Ureter (tissue), 1 donor: ENCODE results near the gene TMPRSS15. TPM values are rescaled to one million over a fixed set of nuclear protein-coding genes. Genes with fewer than 3 reads are reported as not detected.
"Not testable (repeated sequence)": the region's sequence is repeated elsewhere in the genome, so short reads cannot be mapped to it uniquely, and the experiment has no call there.

Experiments used
- DNase-seq: peaks from one replicate; pipeline ENCODE4 v3.0.0-alpha.2; 2020; ENCODE audit warnings: low spot score
- total RNA-seq: library from RNA; stranded (reverse); gene quantifications from one replicate; pipeline ENCODE4 v1.2.4, GENCODE V29; 2023
- donor health status: DM: yes; HTN: yes; CAD: no.

Gene TMPRSS15
- not detected for total RNA-seq

- no peak for DNase-seq
Measured at GRCh38 chr21:18403735-18404450, at the start of gene TMPRSS15. Gene TMPRSS15 (minus strand): TSS chr21:18403785. CDS start chr21:18403622, 163 bp downstream.

GRCh38 chr21:18451670-18452069 lies 48.1 kb upstream of the TMPRSS15 start:
- no peak for DNase-seq

GRCh38 chr21:18449605-18450550 lies 46.3 kb upstream of the TMPRSS15 start:
- DNase-seq, result no peak

DNA sequence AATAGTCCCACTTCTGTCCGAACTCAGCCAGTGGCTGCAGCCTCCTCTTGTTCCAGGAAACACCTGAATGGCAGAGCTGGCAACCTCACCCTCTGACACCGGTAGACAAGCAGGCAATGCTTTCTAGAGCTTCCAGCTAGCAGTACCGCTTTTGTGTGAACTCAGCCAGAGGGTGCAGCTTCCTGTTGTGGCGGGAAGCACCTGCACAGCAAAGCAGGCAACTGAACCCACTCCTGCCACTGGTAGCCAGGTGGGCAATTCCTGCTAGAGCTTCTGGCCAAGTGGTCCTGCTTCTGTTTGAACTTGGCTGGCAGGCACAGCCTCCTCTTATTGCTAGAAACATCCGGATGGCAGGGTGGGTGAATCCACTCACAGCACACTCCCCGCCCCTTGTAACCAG lies 40.1 kb upstream of the TMPRSS15 start:
- DNase-seq, result no peak

- no peak for DNase-seq
Measured at GRCh38 chr21:18443085-18443484, 39.5 kb upstream of the TMPRSS15 start.

- DNase-seq, result no peak
Measured at GRCh38 chr21:18430341-18430740, 26.8 kb upstream of the TMPRSS15 start.

DNA sequence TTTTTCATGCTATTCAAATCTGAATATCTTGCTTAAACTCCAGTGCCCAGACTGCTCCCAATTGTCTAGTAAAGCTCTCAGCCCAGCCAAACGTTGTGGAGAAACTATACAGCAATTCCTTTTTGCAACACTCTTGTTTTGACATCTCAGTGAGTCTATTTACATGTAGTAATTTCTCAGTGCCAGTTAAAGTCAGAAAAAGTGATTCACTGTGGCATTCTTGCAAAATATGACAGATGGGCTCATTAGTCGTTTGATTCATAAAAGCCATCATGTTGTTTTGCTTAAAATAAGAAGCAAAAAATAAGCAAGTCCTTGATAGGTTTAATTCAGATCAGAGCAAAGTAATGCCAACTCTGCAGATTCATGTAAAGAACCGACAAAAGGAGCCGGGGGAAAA lies 20.7 kb upstream of the TMPRSS15 start:
- no peak for DNase-seq

DNA sequence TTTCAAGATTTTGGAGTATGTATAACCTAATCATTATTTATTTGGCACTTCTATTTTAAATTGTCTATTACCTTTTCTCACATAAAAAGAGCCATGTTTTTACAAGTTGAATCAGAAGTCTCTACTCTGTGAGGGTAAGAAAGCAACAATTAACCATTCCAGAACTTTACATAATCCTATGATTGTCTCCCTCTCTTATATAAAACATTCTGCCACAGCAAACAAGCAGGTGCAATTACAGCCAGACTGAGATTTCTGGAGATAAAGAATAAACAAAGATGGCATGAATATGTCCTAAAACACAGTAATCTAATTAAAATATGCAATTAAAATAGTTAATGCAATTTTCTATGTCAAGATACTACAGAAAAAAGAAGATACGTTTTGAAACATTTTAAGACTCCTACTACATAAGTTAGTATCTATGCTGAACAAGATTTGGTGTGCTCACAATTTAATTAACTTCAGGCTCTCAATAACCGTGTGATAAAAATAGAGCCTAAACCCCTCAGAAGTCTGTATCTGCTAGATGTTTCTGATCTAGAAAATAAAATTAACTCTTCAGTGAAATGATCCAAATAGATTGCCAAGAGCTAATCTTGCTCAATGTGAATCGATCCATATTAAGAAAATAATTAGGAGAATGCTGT lies 13.7 kb upstream of the TMPRSS15 start:
- DNase-seq, result no peak

DNA sequence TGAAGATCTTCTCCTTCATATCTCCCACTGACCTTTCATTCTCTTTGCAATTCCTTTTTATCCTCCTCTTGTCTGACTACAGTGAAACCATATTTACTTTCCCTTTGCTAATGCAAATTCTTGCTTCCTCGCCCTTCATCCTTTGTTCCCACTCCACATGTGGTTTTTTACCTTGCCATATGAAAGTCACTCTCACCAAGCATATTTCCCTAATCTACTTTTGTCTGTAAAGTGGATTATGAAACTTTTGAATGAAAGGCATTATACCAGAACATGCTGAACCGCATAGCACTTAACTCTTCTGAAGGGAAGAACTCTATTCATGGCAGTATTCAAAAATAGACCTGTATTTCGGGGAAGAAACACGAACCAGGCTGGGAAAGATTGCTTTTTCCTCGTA lies 8.0 kb upstream of the TMPRSS15 start:
- DNase-seq, result no peak

DNA sequence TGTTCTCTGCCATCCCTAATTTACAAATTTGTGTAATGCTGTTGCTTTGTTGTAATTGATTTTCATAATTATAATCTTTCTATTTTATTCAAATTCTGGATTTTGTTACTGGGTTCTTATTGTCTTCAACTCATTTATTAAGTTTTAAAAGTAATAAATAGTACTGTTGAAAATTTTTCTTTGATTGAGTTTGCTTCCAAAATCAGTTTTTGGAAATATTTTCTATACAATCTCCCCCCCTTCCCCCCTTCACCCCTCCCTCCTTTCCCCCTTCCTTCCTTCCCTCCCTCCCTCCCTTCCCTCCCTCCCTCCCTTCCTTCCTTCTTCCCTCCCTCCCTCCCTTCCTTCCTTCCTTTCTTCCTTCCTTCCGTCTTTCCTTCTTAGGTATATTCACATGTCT lies 6.0 kb upstream of the TMPRSS15 start:
- no peak for DNase-seq

DNA sequence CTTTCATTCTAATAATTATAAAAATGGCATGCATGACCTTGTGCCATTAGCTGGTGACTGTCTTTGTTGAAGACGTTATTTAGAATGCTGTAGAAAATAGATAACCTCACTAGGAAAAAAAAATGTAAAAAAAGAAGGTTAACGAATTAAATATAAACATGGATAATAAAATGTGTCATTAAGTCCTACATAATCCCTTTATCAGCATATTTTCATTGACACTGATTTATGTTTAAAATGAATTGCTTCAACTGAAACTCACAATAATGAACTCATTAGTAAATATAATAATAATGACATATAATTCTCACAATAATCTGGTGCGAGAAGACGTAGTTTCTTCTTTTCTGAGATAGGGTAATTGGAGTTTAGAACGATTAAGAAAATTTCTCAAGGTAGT lies 4.7 kb downstream of the TMPRSS15 start:
- DNase-seq, result no peak

- no peak for DNase-seq
Measured at GRCh38 chr21:18387994-18388393, 15.6 kb downstream of the TMPRSS15 start.

- no peak for DNase-seq
Measured at GRCh38 chr21:18384771-18385170, 18.8 kb downstream of the TMPRSS15 start.

DNA sequence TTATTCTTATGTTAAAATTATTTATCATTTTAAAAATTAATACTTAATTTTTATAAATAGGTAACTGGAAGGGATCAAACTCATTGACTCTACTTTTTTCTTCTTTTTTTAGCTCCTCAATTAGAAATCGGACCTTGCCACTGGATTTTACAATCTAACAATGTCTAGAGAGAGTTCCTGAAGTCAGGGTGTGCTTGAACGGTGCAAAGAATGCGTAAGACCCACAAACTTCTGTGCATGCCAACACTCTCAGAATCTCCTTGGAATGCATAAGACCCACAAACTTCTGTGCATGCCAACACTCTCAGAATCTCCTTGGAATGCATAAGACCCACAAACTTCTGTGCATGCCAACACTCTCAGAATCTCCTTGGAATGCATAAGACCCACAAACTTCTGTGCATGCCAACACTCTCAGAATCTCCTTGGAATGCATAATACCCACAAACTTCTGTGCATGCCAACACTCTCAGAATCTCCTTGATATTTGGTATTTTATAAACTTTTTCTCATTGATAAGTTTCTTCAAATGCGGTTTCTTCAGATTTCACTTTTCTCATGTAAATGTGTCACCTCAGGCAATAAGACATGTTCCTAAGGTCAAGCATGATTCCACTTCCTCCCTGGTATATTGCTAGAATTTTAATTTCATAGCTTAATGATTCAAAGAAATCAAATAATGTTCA lies 20.5 kb downstream of the TMPRSS15 start:
- not testable (repeated sequence) for DNase-seq

DNA sequence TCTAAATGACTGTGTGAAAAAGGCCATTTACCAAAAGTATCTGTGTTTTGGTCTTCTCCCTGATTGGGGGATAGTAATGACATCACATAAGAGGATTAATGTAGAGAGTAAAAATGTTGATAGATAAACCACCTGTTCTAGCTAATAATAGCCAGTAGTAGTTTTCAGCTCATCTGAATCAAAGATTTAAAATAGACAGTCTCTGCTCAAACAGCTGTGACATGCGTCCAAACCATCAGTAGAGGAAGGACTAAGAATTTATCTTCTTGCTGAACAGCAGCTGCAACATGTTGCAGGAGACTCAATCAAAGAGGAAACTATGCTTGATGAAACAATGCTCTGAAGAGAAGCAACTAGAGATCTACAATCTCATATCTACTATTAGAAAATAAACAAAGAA lies 21.4 kb downstream of the TMPRSS15 start:
- no peak for DNase-seq

DNA sequence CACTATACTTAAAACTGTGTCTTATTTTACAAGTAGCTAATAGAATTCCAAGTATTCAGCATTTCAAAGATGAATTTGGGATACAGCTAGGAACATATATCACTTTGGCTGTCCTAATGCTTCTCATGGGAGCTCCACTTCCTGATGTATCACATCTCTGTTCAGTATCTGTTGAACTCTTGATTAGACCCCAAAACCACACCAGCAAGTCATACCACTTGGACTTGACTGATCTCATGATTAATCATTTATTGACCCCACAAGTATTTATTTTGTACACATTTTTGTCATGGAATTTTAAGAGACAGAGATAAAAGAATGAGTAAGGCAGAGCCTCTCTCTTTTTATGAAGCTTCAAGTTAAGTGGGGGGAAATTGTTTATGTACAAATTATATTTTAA lies 30.0 kb downstream of the TMPRSS15 start:
- no peak for DNase-seq

DNA sequence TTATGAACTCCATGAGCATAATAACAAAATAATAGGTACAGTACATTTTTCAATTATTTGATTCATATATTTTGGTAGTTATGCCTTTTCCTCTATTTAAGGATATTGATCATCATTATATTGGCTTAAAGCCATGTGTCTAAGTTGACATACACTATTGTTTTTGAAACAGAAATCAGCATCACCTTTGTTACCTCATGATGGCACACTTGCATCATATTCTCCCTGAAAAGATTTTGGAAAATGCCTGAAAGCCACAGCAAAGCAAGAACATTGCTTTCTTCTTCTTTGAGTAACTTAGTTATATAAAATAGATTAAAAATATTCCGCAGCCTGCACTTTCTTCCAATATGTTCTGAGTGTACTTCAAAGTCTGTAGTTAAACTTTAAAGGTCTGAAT lies 33.3 kb downstream of the TMPRSS15 start:
- no peak for DNase-seq

- no peak for DNase-seq
Measured at GRCh38 chr21:18369115-18369514, 34.5 kb downstream of the TMPRSS15 start.

DNA sequence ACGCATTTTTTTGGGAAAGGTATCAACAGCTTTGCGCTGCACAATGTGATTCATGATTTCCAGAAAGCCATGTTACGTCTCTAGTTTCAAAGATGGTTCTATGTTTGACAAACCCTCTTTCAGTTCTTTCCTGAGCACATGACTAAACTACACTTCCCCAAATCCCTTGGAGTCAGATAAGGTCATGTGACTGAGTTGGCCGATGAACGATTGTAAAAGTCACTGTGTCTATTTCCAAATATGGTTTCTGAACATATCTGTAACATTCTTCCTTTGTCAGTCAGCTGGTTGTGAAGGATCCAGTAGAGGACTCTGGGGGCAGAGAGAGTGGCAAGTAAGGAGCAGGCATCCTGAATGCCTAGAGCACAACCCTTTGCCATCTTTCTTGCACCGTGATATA lies 35.4 kb downstream of the TMPRSS15 start:
- DNase-seq, result no peak

- DNase-seq, result no peak
Measured at GRCh38 chr21:18356801-18357200, 46.8 kb downstream of the TMPRSS15 start.

GRCh38 chr21:18354947-18355346 lies 48.6 kb downstream of the TMPRSS15 start:
- no peak for DNase-seq

DNA sequence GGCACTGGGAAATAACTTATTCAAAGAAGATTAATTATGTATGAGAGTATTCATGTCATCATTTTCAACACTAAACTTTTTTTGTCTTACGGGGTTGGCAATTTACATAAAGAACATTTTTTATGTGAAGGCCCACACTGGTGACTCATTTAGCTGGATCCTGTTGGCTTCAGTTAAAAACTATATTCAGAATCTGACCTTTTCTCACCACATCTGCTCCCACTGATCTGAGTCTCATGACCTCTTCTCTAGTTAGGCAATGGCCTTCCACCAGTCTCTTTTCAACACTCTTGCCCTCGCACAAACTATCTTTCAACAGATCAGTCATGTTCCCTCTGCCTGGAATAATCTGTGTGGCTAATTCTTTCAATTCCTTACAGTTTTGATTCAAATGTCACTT lies 53.4 kb downstream of the TMPRSS15 start:
- DNase-seq, result no peak
